HepG2 (cell line): Measurements from ENCODE around the gene NDUFS1. TPM values are rescaled to one million over a fixed set of nuclear protein-coding genes. Genes with fewer than 3 reads are reported as not detected.
A peak's percentile ranks its signal among the peaks of the same experiment; 100 is the strongest.

Experiments used
- ATF7 ChIP-seq, 2 experiments: fragments of 450-650 bp in 1 of 2; sonication (generic) in 1 of 2; formaldehyde crosslinking in 1 of 2; IDR thresholded peaks; 2 replicates each; pipeline versions ENCODE4 v1.4.0 to v1.6.1; 2016 to 2020; ENCODE audit warnings: antibody characterized with exemption in 1 of 2, mild to moderate bottlenecking in 1 of 2, missing genetic modification reagents in 1 of 2
- CHD2 ChIP-seq: IDR thresholded peaks from 2 replicates; pipeline ENCODE4 v1.6.1; 2011; ENCODE audit warnings: low read depth, low read length, improper control_type of control experiment
- GABPB1 ChIP-seq: IDR thresholded peaks from 2 replicates; pipeline ENCODE4 v1.6.1; 2016; ENCODE audit warnings: mild to moderate bottlenecking, missing genetic modification reagents, moderate library complexity, missing compliant biosample characterization
- GPBP1L1 ChIP-seq: sonication (generic); formaldehyde crosslinking; IDR thresholded peaks from 2 replicates; pipeline ENCODE4 v1.5.0; 2020; ENCODE audit warnings: mild to moderate bottlenecking, missing genetic modification reagents
- HIVEP1 ChIP-seq: sonication (generic); formaldehyde crosslinking; IDR thresholded peaks from 2 replicates; pipeline ENCODE4 v1.4.0; 2020; ENCODE audit warnings: mild to moderate bottlenecking, missing genetic modification reagents
- HMGXB4 ChIP-seq, 2 experiments: sonication (generic) in 1 of 2; formaldehyde crosslinking in 1 of 2; IDR thresholded peaks; 2 replicates each; pipeline versions ENCODE4 v1.4.0 to v1.6.1; 2018 to 2020; ENCODE audit warnings: missing genetic modification reagents in 2 of 2, borderline replicate concordance in 1 of 2, low read depth in 1 of 2, mild to moderate bottlenecking in 1 of 2, missing biosample characterization in 1 of 2
- NAIF1 ChIP-seq: sonication (generic); formaldehyde crosslinking; IDR thresholded peaks from 2 replicates; pipeline ENCODE4 v1.5.0; 2020; ENCODE audit warnings: mild to moderate bottlenecking, missing genetic modification reagents, borderline replicate concordance
- PBX2 ChIP-seq: IDR thresholded peaks from 2 replicates; pipeline ENCODE4 v1.6.1; 2016; ENCODE audit warnings: control low read depth
- PITX1 ChIP-seq: sonication (generic); formaldehyde crosslinking; IDR thresholded peaks from 2 replicates; pipeline ENCODE4 v1.5.1; 2020; ENCODE audit warnings: mild to moderate bottlenecking, missing genetic modification reagents
- RELA ChIP-seq: sonication (generic); formaldehyde crosslinking; IDR thresholded peaks from 2 replicates; pipeline ENCODE4 v1.4.0; 2020; ENCODE audit warnings: missing genetic modification reagents
- SETDB1 ChIP-seq: sonication (generic); formaldehyde crosslinking; IDR thresholded peaks from 2 replicates; pipeline ENCODE4 v1.5.1; 2020; ENCODE audit warnings: missing genetic modification reagents, mild to moderate bottlenecking, borderline replicate concordance
- SIX1 ChIP-seq: sonication (generic); formaldehyde crosslinking; IDR thresholded peaks from 2 replicates; pipeline ENCODE4 v1.4.0; 2020; ENCODE audit warnings: missing genetic modification reagents, borderline replicate concordance
- ZBTB2 ChIP-seq: sonication (generic); formaldehyde crosslinking; IDR thresholded peaks from 2 replicates; pipeline ENCODE4 v1.8.0; 2022; ENCODE audit warnings: low read depth, missing genetic modification reagents
- ZNF264 ChIP-seq: sonication (generic); formaldehyde crosslinking; IDR thresholded peaks from 2 replicates; pipeline ENCODE4 v1.4.0; 2020; ENCODE audit warnings: missing genetic modification reagents
- ZNF292 ChIP-seq: sonication (generic); formaldehyde crosslinking; IDR thresholded peaks from 2 replicates; pipeline ENCODE4 v1.8.1; 2022; ENCODE audit warnings: mild to moderate bottlenecking, low read depth, missing genetic modification reagents, borderline replicate concordance
- ZNF3 ChIP-seq: IDR thresholded peaks from 2 replicates; pipeline ENCODE4 v1.7.0; 2017; ENCODE audit warnings: inconsistent platforms
- ZNF33B ChIP-seq: sonication (generic); formaldehyde crosslinking; IDR thresholded peaks from 2 replicates; pipeline ENCODE4 v1.5.1; 2020; ENCODE audit warnings: mild to moderate bottlenecking, missing genetic modification reagents
- ZNF547 ChIP-seq: sonication (generic); formaldehyde crosslinking; IDR thresholded peaks from 2 replicates; pipeline ENCODE4 v1.5.1; 2020; ENCODE audit warnings: mild to moderate bottlenecking, missing genetic modification reagents
- ZNF556 ChIP-seq: sonication (generic); formaldehyde crosslinking; IDR thresholded peaks from 2 replicates; pipeline ENCODE4 v1.4.0; 2020; ENCODE audit warnings: mild to moderate bottlenecking, missing genetic modification reagents, borderline replicate concordance
- ZNF740 ChIP-seq: sonication (generic); formaldehyde crosslinking; IDR thresholded peaks from 2 replicates; pipeline ENCODE4 v1.4.0; 2020; ENCODE audit warnings: missing genetic modification reagents
- ZNF878 ChIP-seq: sonication (generic); formaldehyde crosslinking; IDR thresholded peaks from 2 replicates; pipeline ENCODE4 v1.8.1; 2023; ENCODE audit warnings: mild to moderate bottlenecking, missing genetic modification reagents, moderate library complexity
- ZNF891 ChIP-seq: sonication (generic); formaldehyde crosslinking; IDR thresholded peaks from 2 replicates; pipeline ENCODE4 v1.5.0; 2020; ENCODE audit warnings: mild to moderate bottlenecking, missing genetic modification reagents
- ZSCAN22 ChIP-seq: sonication (generic); formaldehyde crosslinking; IDR thresholded peaks from 2 replicates; pipeline ENCODE4 v1.4.0; 2020; ENCODE audit warnings: mild to moderate bottlenecking, missing genetic modification reagents
- ZZZ3 ChIP-seq: sonication (generic); formaldehyde crosslinking; IDR thresholded peaks from 2 replicates; pipeline ENCODE4 v1.4.0; 2020; ENCODE audit warnings: missing genetic modification reagents, mild to moderate bottlenecking, borderline replicate concordance
- polyA plus RNA-seq, 8 experiments: library from polyadenylated mRNA; depleted of rRNA in 3 of 8; stranded (reverse) in 7 of 8; unstranded in 1 of 8; fragments of >200 nt; fragmentation: Illumina TruSeq in 4 of 8; extraction: Trizol in 4 of 8; gene quantifications; 2 replicates each; pipeline versions ENCODE4 v1.2.1 to v1.2.3, GENCODE V29; 2011 to 2016; ENCODE audit warnings: low read depth in 4 of 8, missing spikeins in 1 of 8, mixed read lengths in 1 of 8; ENCODE audit not compliant: insufficient read depth in 1 of 8
- total RNA-seq, 5 experiments: library from RNA; depleted of rRNA; stranded (reverse); fragments of >200 nt; fragmentation: Illumina TruSeq; extraction: Trizol; gene quantifications; 2 replicates each; pipeline ENCODE4 v1.2.3, GENCODE V29; 2016; ENCODE audit warnings: low read depth in 1 of 5

NDUFS1 gene
- total and polyA plus RNA-seq, 2 of the 13 experiments (the other 11 are each of a cell fraction or from before 2014, with no cell fraction given) = 139 to 242 TPM

GRCh38 chr2:206085742-206086445 is 73.3 kb downstream of the NDUFS1 start, which contains the start of gene INO80D (continued):
- TF ChIP-seq ZNF740 = peak; percentile 79
- peak; percentile 42; the same call in 1 of the 2 replicates for TF ChIP-seq GABPB1 (CRISPR knock-in tag)
- peak; percentile 54; the same call in 1 of the 2 replicates for TF ChIP-seq ZZZ3 (CRISPR knock-in tag)
- TF ChIP-seq ZNF556 (CRISPR knock-in tag) = peak; percentile 76; the same call in 1 of the 2 replicates
- TF ChIP-seq ZSCAN22 = no peak
- no peak; the same call in 1 of the 2 replicates for TF ChIP-seq ZNF292 (CRISPR knock-in tag)
- TF ChIP-seq PITX1 (CRISPR knock-in tag) = peak; percentile 41; the same call in 1 of the 2 replicates
- TF ChIP-seq SETDB1 (CRISPR knock-in tag) = no peak
- 0 out of 2 replicates have a peak, but pooled peaks have one; percentile 24 for TF ChIP-seq ZNF878
- TF ChIP-seq ZNF891 = no peak
- TF ChIP-seq ZNF547 (CRISPR knock-in tag) = no peak; the same call in 1 of the 2 replicates
- peak; percentile 71; the same call in 1 of the 2 replicates for TF ChIP-seq ZNF264 (CRISPR knock-in tag)
- TF ChIP-seq CHD2 = no peak
- peak; percentile 45; the same call in 1 of the 2 replicates for TF ChIP-seq NAIF1 (CRISPR knock-in tag)
- TF ChIP-seq SIX1 = no peak
- TF ChIP-seq HMGXB4 (CRISPR knock-in tag; IDR thresholded peaks at IDR 0.05; ENCODE audit: borderline replicate concordance in 1 of 2, low read depth in 1 of 2) = peak; percentile 71 to 98
- no peak for TF ChIP-seq ZNF33B (CRISPR knock-in tag)
- TF ChIP-seq ZBTB2 (CRISPR knock-in tag) = peak; percentile 37; the same call in 1 of the 2 replicates
- 0 out of 2 replicates have a peak, but pooled peaks have one; percentile 28 for TF ChIP-seq HIVEP1 (CRISPR knock-in tag)
- no peak for TF ChIP-seq PBX2 (CRISPR knock-in tag)
- no peak for TF ChIP-seq GPBP1L1 (CRISPR knock-in tag)
- TF ChIP-seq ZNF3 (CRISPR knock-in tag) = no peak
- no peak for TF ChIP-seq RELA
- TF ChIP-seq ATF7 (IDR thresholded peaks at IDR 0.05) = no peak
- no peak for TF ChIP-seq ATF7 (CRISPR knock-in tag; IDR thresholded peaks at IDR 0.05)
